ENCODE measurements around the gene ABCA2. TPM values are rescaled to one million over a fixed set of nuclear protein-coding genes. Genes with fewer than 3 reads are reported as not detected.

The ABCA2 gene, protein sequence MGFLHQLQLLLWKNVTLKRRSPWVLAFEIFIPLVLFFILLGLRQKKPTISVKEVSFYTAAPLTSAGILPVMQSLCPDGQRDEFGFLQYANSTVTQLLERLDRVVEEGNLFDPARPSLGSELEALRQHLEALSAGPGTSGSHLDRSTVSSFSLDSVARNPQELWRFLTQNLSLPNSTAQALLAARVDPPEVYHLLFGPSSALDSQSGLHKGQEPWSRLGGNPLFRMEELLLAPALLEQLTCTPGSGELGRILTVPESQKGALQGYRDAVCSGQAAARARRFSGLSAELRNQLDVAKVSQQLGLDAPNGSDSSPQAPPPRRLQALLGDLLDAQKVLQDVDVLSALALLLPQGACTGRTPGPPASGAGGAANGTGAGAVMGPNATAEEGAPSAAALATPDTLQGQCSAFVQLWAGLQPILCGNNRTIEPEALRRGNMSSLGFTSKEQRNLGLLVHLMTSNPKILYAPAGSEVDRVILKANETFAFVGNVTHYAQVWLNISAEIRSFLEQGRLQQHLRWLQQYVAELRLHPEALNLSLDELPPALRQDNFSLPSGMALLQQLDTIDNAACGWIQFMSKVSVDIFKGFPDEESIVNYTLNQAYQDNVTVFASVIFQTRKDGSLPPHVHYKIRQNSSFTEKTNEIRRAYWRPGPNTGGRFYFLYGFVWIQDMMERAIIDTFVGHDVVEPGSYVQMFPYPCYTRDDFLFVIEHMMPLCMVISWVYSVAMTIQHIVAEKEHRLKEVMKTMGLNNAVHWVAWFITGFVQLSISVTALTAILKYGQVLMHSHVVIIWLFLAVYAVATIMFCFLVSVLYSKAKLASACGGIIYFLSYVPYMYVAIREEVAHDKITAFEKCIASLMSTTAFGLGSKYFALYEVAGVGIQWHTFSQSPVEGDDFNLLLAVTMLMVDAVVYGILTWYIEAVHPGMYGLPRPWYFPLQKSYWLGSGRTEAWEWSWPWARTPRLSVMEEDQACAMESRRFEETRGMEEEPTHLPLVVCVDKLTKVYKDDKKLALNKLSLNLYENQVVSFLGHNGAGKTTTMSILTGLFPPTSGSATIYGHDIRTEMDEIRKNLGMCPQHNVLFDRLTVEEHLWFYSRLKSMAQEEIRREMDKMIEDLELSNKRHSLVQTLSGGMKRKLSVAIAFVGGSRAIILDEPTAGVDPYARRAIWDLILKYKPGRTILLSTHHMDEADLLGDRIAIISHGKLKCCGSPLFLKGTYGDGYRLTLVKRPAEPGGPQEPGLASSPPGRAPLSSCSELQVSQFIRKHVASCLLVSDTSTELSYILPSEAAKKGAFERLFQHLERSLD (N-terminal part only)
- 19.4 and 20.3 TPM in 2 replicates for total RNA-seq

DNA sequence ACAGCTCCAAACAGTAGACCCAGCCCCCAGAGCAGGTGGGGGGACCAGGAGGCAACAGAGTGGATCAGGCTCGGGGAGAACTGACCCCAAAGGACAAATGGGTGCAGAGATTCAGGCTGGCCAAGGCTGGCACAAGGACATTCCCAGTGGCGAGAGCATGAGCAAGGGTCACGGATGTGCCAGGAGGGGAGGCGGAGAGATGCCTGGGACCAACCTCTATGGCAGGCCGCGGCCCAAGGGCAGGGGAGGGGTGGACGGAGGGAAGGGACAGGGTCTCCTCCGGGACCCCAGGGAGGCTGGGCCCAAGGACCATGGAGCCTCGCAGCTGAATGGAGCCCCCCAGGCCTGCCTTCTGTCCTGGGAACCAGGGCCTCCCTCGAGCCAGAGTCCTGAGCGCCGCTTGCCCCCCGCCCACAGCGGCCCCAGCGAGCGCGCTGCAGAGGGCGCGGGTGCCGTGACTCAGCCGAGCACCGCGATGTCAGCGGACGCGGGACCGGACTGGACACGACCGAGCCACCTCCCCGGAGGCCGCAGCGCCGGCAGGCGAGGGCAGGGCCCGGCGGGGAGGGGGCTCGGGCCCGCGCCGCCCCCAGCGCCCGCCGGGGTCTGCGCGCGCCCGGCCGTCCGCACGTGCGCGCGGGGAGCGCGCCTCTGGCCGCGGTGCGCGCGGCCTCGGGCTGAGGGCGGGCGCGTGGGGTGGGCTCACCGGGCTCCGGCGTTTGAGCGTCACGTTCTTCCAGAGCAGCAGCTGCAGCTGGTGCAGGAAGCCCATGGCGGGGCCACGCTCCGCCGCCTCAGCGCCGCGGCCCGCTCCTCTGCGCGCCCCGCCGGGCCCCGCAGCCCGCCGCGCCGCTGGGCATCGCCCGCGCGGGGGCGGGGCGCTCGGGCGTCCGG, at the start of gene ABCA2:
Gene ABCA2, minus strand, starts transcription at position 869 of the 894 bp plus-strand sequence. Its CDS starts 97 bp downstream, at position 772.
- H3K9me3 ChIP-seq (ENCODE audit: low read depth, low read length) = no peaks in the 10 kb centered on the region
- H3K27me3 ChIP-seq (ENCODE audit: insufficient read depth, low read length) = no peaks in the 10 kb centered on the region
- peak within 1 kb of the TSS; percentile 71 for H3K4me3 ChIP-seq (ENCODE audit: insufficient read depth, low read length)
- TF ChIP-seq, protein P1, sequence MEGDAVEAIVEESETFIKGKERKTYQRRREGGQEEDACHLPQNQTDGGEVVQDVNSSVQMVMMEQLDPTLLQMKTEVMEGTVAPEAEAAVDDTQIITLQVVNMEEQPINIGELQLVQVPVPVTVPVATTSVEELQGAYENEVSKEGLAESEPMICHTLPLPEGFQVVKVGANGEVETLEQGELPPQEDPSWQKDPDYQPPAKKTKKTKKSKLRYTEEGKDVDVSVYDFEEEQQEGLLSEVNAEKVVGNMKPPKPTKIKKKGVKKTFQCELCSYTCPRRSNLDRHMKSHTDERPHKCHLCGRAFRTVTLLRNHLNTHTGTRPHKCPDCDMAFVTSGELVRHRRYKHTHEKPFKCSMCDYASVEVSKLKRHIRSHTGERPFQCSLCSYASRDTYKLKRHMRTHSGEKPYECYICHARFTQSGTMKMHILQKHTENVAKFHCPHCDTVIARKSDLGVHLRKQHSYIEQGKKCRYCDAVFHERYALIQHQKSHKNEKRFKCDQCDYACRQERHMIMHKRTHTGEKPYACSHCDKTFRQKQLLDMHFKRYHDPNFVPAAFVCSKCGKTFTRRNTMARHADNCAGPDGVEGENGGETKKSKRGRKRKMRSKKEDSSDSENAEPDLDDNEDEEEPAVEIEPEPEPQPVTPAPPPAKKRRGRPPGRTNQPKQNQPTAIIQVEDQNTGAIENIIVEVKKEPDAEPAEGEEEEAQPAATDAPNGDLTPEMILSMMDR (IDR thresholded peaks at IDR 0.05; ENCODE audit: extremely low read depth, low read depth, low read length) = no peak
- H3K4me2 ChIP-seq (ENCODE audit: insufficient read depth, low read length) = peak within 1 kb of the TSS; percentile 90
- H3K4me1 ChIP-seq (ENCODE audit: insufficient read depth, low read length) = peaks cover 15% of the 10 kb centered on the region
- H2AFZ ChIP-seq (ENCODE audit: low read length) = peak within 1 kb of the TSS; percentile 59
- H4K20me1 ChIP-seq (ENCODE audit: insufficient read depth, low read length) = peaks cover 10% of the 10 kb centered on the region
- DNase-seq (ENCODE audit: insufficient read length, low spot score, missing footprints) = no peak
- no peak within 1 kb of the TSS for H3K27ac ChIP-seq (ENCODE audit: low read depth, low read length)
- H3K36me3 ChIP-seq (ENCODE audit: insufficient read depth, low read length) = no peaks in the 10 kb centered on the region
- H3K79me2 ChIP-seq (ENCODE audit: insufficient read depth, low read length) = no peaks in the 10 kb centered on the region

DNA sequence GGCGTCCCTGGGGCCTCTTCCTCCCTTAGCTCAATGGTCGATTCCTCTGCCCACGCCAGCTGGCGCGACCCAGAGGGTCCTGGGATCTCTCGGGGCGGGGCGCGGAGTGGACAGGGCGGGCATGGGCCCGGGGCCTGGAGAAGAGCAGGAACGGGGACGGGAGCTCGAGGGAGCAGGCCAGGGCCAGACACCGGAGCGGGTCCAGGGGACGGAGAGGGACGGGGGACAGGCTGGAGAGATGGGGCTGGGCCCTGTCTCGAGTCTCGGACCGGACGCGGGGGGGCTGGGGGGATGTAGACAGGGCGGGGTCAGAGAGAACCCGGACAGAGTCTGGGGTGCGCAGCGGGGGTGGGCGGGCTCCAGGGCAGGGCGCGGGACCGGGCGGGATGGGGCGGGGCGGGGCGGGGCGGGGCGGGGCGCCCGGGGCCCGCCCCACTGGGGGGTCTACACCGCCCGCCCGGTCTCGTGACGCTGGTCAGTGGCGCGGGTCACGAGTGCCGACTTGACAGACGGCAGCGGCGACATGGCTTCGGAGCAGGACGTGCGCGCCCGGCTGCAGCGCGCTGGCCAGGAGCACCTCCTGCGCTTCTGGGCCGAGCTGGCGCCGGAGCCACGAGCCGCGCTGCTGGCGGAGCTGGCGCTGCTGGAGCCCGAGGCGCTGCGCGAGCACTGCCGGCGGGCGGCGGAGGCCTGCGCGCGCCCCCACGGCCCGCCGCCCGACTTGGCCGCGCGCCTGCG, 49.1 kb upstream of the ABCA2 start, which contains the start of gene UAP1L1:
Gene UAP1L1, plus strand, starts transcription at position 508 of the 738 bp plus-strand sequence. Its CDS starts 16 bp downstream, at position 524.
- H3K4me2 ChIP-seq (ENCODE audit: insufficient read depth, low read length) = peak within 1 kb of the TSS; percentile 85
- peak; percentile 95 for DNase-seq (ENCODE audit: insufficient read length, low spot score, missing footprints)
- H3K9me3 ChIP-seq (ENCODE audit: low read depth, low read length) = no peaks in the 10 kb centered on the region
- H3K4me3 ChIP-seq (ENCODE audit: insufficient read depth, low read length) = peak within 1 kb of the TSS; percentile 79
- H3K36me3 ChIP-seq (ENCODE audit: insufficient read depth, low read length) = peaks cover 19% of the 10 kb centered on the region
- TF ChIP-seq, protein P1 (IDR thresholded peaks at IDR 0.05; ENCODE audit: extremely low read depth, low read depth, low read length) = no peak
- H3K27ac ChIP-seq (ENCODE audit: low read depth, low read length) = no peak within 1 kb of the TSS
- no peaks in the 10 kb centered on the region for H3K27me3 ChIP-seq (ENCODE audit: insufficient read depth, low read length)
- peak within 1 kb of the TSS; percentile 83 for H2AFZ ChIP-seq (ENCODE audit: low read length)
- peaks cover 41% of the 10 kb centered on the region for H3K79me2 ChIP-seq (ENCODE audit: insufficient read depth, low read length)
- peaks cover 6% of the 10 kb centered on the region for H4K20me1 ChIP-seq (ENCODE audit: insufficient read depth, low read length)
- H3K4me1 ChIP-seq (ENCODE audit: insufficient read depth, low read length) = no peaks in the 10 kb centered on the region

DNA sequence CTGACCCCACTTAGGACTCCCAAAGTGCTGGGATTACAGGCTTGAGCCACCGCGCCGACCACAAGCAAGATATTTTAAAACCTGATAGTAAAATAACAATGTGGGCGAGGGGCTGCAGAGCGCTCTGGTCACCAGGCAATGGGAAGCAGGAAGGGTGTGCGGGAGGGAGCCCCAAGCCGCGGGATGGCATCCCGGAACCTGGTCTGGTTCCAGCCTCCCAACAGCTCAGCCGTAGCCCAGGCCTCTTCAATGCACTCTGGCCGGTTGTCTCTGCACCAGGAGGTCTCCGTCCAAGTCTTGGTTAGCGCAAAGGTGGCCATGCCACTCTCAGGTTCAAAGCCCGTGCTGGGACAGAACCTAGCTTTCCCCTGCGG, 48.6 kb upstream of the ABCA2 start:
- Histone ChIP-seq H3K4me3 (ENCODE audit: insufficient read depth, low read length) (peak overlapping the region; percentile 79), H3K27ac (ENCODE audit: low read depth, low read length) (no peak overlapping the region), H3K4me2 (ENCODE audit: insufficient read depth, low read length) (peak overlapping the region; percentile 76), H3K27me3 (ENCODE audit: insufficient read depth, low read length) (no peaks in the 10 kb centered on the region), H4K20me1 (ENCODE audit: insufficient read depth, low read length) (peaks cover 6% of the 10 kb centered on the region), H3K79me2 (ENCODE audit: insufficient read depth, low read length) (peaks cover 36% of the 10 kb centered on the region), H3K36me3 (ENCODE audit: insufficient read depth, low read length) (peaks cover 15% of the 10 kb centered on the region), H3K9me3 (ENCODE audit: low read depth, low read length) (no peaks in the 10 kb centered on the region), H2AFZ (ENCODE audit: low read length) (peak overlapping the region; percentile 83), H3K4me1 (ENCODE audit: insufficient read depth, low read length) (no peaks in the 10 kb centered on the region)
- DNase-seq (ENCODE audit: insufficient read length, low spot score, missing footprints) = no peak
- TF ChIP-seq, protein P1 (IDR thresholded peaks at IDR 0.05; ENCODE audit: extremely low read depth, low read depth, low read length) = no peak
